RWPE1 (cell line): ENCODE data around the gene HSD17B11.
"Not testable (repeated sequence)": the region's sequence is repeated elsewhere in the genome, so short reads cannot be mapped to it uniquely, and the experiment has no call there.

Source experiments
- CTCF ChIA-PET: fragments of 350-600 bp; sonication (Branson Sonifier 250); formaldehyde crosslinking; extraction: SDS; loops from one replicate; lab custom pipeline; 2021; lab: Yijun Ruan, JAX
- POLR2A ChIA-PET: fragments of 400-600 bp; formaldehyde crosslinking; extraction: SDS; loops from one replicate; lab custom pipeline; 2020; ENCODE audit warnings: antibody characterized with exemption; ENCODE audit not compliant: low non-redundant PET; lab: Yijun Ruan, JAX
- DNase-seq: peaks from one replicate; pipeline ENCODE4 v3.0.0; 2012; ENCODE audit warnings: low spot score
- H3K27ac ChIP-seq: fragments of 450-650 bp; 2 replicates; pipeline ENCODE4 v1.5.1; 2017
- CTCF ChIP-seq: fragments of 450-650 bp; conservative IDR thresholded peaks from 2 replicates; pipeline ENCODE4 v1.5.1; 2017; ENCODE audit warnings: low read depth, mild to moderate bottlenecking

HSD17B11 gene

GRCh38 chr4:87390551-87390890 is 467 bp downstream of the HSD17B11 start:
- H3K27ac ChIP-seq = no peak overlapping the region; the same call in 1 of the 2 replicates
- no peak for DNase-seq
- CTCF ChIA-PET = interaction anchor here (0.7 kb wide), 1 partner anchor 808 kb away, joined by 7 read pairs; no protein-coding TSS in a partner anchor
- TF ChIP-seq CTCF = no peak
- POLR2A ChIA-PET = no interaction called here

- DNase-seq, H3K27ac ChIP-seq, POLR2A ChIA-PET: not testable (repeated sequence)
- CTCF ChIA-PET = interaction anchor here (0.7 kb wide), 1 partner anchor 1081 kb away, joined by 3 read pairs; no protein-coding TSS in a partner anchor
Observed at GRCh38 chr4:87390055-87390454, 933 bp downstream of the HSD17B11 start.

- no peak for TF ChIP-seq CTCF
- ChIA-PET POLR2A (no interaction called here), CTCF (interaction anchor here (0.6 kb wide), 1 partner anchor 12 kb away, joined by 4 read pairs; no protein-coding TSS in a partner anchor)
- no peak for DNase-seq
- no peak overlapping the region for H3K27ac ChIP-seq
Observed at GRCh38 chr4:87388901-87389300, 2.1 kb downstream of the HSD17B11 start.

GRCh38 chr4:87387237-87387636 is 3.8 kb downstream of the HSD17B11 start:
- ChIA-PET CTCF (interaction anchor here (0.9 kb wide), 1 partner anchor 28 kb away, joined by 5 read pairs; no protein-coding TSS in a partner anchor), POLR2A (no interaction called here)
- TF ChIP-seq CTCF = no peak
- no peak for DNase-seq
- H3K27ac ChIP-seq = no peak overlapping the region

- DNase-seq, H3K27ac ChIP-seq, CTCF ChIA-PET, POLR2A ChIA-PET: not testable (repeated sequence)
Observed at GRCh38 chr4:87384466-87385132, 6.4 kb downstream of the HSD17B11 start.

GRCh38 chr4:87382931-87383330 is 8.1 kb downstream of the HSD17B11 start:
- no peak for DNase-seq
- CTCF ChIA-PET = interaction anchor here (0.6 kb wide), 1 partner anchor 1399 kb away, joined by 3 read pairs; no protein-coding TSS in a partner anchor
- TF ChIP-seq CTCF = no peak
- H3K27ac ChIP-seq = no peak overlapping the region
- POLR2A ChIA-PET = interaction anchor here (0.9 kb wide), 1 partner anchor 40 kb away, joined by 3 read pairs; the partner anchor contains the start of gene NUDT9

- ChIA-PET CTCF (interaction anchor here (0.6 to 0.7 kb wide), 3 partner anchors 13 to 1398 kb away, joined by 3 read pairs; no protein-coding TSS in a partner anchor), POLR2A (interaction anchor here (0.9 kb wide), 1 partner anchor 41 kb away, joined by 3 read pairs; the partner anchor contains the start of gene NUDT9)
- no peak for DNase-seq
- no peak for TF ChIP-seq CTCF
- H3K27ac ChIP-seq = no peak overlapping the region
Observed at GRCh38 chr4:87382116-87382515, 8.9 kb downstream of the HSD17B11 start.
